PC-9 (cell line): Measurements from ENCODE around the gene HLA-C. TPM values are rescaled to one million over a fixed set of nuclear protein-coding genes. Genes with fewer than 3 reads are reported as not detected.
"Not testable (repeated sequence)": the region's sequence is repeated elsewhere in the genome, so short reads cannot be mapped to it uniquely, and the experiment has no call there.

Source experiments
- BruUV-seq: library from RNA; stranded (reverse); fragments of 400-500 nt; replicated peaks from 2 replicates; lab custom pipeline; 2021; lab: Mats Ljungman, UMichigan
- CTCF ChIA-PET: fragments of 300-600 bp; sonication (Branson Sonifier 250); formaldehyde crosslinking; loops from one replicate; lab custom pipeline; 2022; ENCODE audit warnings: antibody characterized with exemption; lab: Charles Lee
- POLR2A ChIA-PET: fragments of 300-600 bp; sonication (Branson Sonifier 250); formaldehyde crosslinking; loops from one replicate; lab custom pipeline; 2022; ENCODE audit warnings: antibody characterized with exemption; ENCODE audit not compliant: unreplicated experiment; lab: Charles Lee
- DNase-seq, 2 experiments: peaks; one replicate each; pipeline versions ENCODE4 v3.0.0 to v3.0.0-alpha.2; 2015 to 2022; ENCODE audit warnings: mixed read lengths in 1 of 2
- H2AFZ ChIP-seq: fragments of 200-600 bp; sonication (generic); 2 replicates; pipeline ENCODE4 v1.8.1; 2017; ENCODE audit warnings: antibody characterized with exemption
- H3F3A ChIP-seq: fragments of 200-600 bp; sonication (generic); 2 replicates; pipeline ENCODE4 v1.8.1; 2017; ENCODE audit warnings: antibody characterized with exemption, mild to moderate bottlenecking, low read depth; ENCODE audit not compliant: insufficient read depth
- H3K27ac ChIP-seq: fragments of 200-600 bp; sonication (generic); 2 replicates; pipeline ENCODE4 v1.6.1; 2016; ENCODE audit warnings: mixed run types
- H3K27me3 ChIP-seq: fragments of 200-600 bp; sonication (generic); 2 replicates; pipeline ENCODE4 v1.6.1; 2016; ENCODE audit warnings: low read depth, mixed run types; ENCODE audit not compliant: insufficient read depth
- H3K36me3 ChIP-seq: fragments of 200-600 bp; sonication (generic); 2 replicates; pipeline ENCODE4 v1.6.1; 2016; ENCODE audit warnings: low read depth, mixed run types
- H3K4me1 ChIP-seq: fragments of 200-600 bp; sonication (generic); replicated peaks from 2 replicates; pipeline ENCODE4 v1.6.1; 2016; ENCODE audit warnings: mixed run types; ENCODE audit not compliant: insufficient read depth
- H3K4me2 ChIP-seq: fragments of 200-600 bp; sonication (generic); 2 replicates; pipeline ENCODE4 v1.6.1; 2017; ENCODE audit warnings: mixed run types
- H3K4me3 ChIP-seq: fragments of 200-600 bp; sonication (generic); 2 replicates; pipeline ENCODE4 v1.6.1; 2016; ENCODE audit warnings: mixed run types
- H3K79me2 ChIP-seq: fragments of 200-600 bp; sonication (generic); 2 replicates; pipeline ENCODE4 v1.6.1; 2017; ENCODE audit warnings: low read depth, mixed run types
- H3K9me2 ChIP-seq: fragments of 200-600 bp; sonication (generic); 2 replicates; pipeline ENCODE4 v1.8.1; 2017; ENCODE audit warnings: mild to moderate bottlenecking; ENCODE audit not compliant: insufficient read depth
- H3K9me3 ChIP-seq: fragments of 200-600 bp; sonication (generic); 2 replicates; pipeline ENCODE4 v1.8.1; 2016; ENCODE audit warnings: low read depth; ENCODE audit not compliant: insufficient read depth
- H4K20me1 ChIP-seq: fragments of 200-600 bp; sonication (generic); 2 replicates; pipeline ENCODE4 v1.8.1; 2017; ENCODE audit not compliant: insufficient read depth
- CTCF ChIP-seq: fragments of 200-600 bp; sonication (generic); conservative IDR thresholded peaks from 2 replicates; pipeline ENCODE4 v1.6.1; 2017; ENCODE audit warnings: mixed run types, antibody characterized with exemption, mild to moderate bottlenecking, moderate library complexity
- EZH2 ChIP-seq: fragments of 200-600 bp; sonication (generic); IDR thresholded peaks from 2 replicates; pipeline ENCODE4 v1.8.0; 2017; ENCODE audit warnings: antibody characterized with exemption, low read depth
- intact Hi-C: fragments of 100-400 bp; cut with micrococcal nuclease; formaldehyde crosslinking; loops from one replicate; pipeline ENCODE4 v1.10.0; 2022; ENCODE audit not compliant: unreplicated experiment
- total RNA-seq: library from RNA; stranded (reverse); gene quantifications from 2 replicates; pipeline ENCODE4 v1.2.3, GENCODE V29; 2021

The HLA-C gene
- total RNA-seq, 1 experiment from 2014 or later = 305 TPM

GRCh38 chr6:31266567-31267360, 5.1 kb downstream of the HLA-C start:
- no peak for TF ChIP-seq CTCF
- no peak for TF ChIP-seq EZH2

GRCh38 chr6:31265926-31266325, 6.0 kb downstream of the HLA-C start:
- no peaks in the 10 kb centered on the region for H3K9me2 ChIP-seq
- no peak overlapping the region for H2AFZ ChIP-seq
- H3K4me2 ChIP-seq = no peak overlapping the region
- H3K79me2 ChIP-seq = no peaks in the 10 kb centered on the region
- no peaks in the 10 kb centered on the region for H4K20me1 ChIP-seq
- ChIA-PET POLR2A (no interaction called here), CTCF (no interaction called here)
- H3K4me3 ChIP-seq = no peak overlapping the region
- TF ChIP-seq CTCF (no peak), EZH2 (no peak)
- H3K4me1 ChIP-seq = no peaks in the 10 kb centered on the region
- no TSS peak for BruUV-seq
- H3K27ac ChIP-seq = no peak overlapping the region
- no peaks in the 10 kb centered on the region for H3K27me3 ChIP-seq
- peaks cover 4% of the 10 kb centered on the region; the same call in 1 of the 2 replicates for H3K9me3 ChIP-seq
- H3K36me3 ChIP-seq = no peaks in the 10 kb centered on the region
- no peaks in the 10 kb centered on the region for H3F3A ChIP-seq
- DNase-seq = no peak
- intact Hi-C loops = no loop called here

More at GRCh38 chr6:31266567-31267360, 5.1 kb downstream of the HLA-C start:
- Histone ChIP-seq H3K4me3 (no peak overlapping the region), H3K9me3 (peaks cover 4% of the 10 kb centered on the region; the same call in 1 of the 2 replicates), H3K9me2 (no peaks in the 10 kb centered on the region), H4K20me1 (no peaks in the 10 kb centered on the region), H3K36me3 (no peaks in the 10 kb centered on the region), H3K27ac (no peak overlapping the region), H3K4me1 (no peaks in the 10 kb centered on the region), H3F3A (no peaks in the 10 kb centered on the region), H2AFZ (no peak overlapping the region), H3K27me3 (no peaks in the 10 kb centered on the region), H3K79me2 (no peaks in the 10 kb centered on the region), H3K4me2 (no peak overlapping the region)
- ChIA-PET CTCF (no interaction called here), POLR2A (no interaction called here)
- BruUV-seq = no TSS peak
- DNase-seq = no peak
- intact Hi-C loops = no loop called here

- H3K27ac ChIP-seq, CTCF ChIA-PET, H3K4me1 ChIP-seq, H3K9me3 ChIP-seq, H3F3A ChIP-seq, H3K9me2 ChIP-seq, POLR2A ChIA-PET, H3K4me3 ChIP-seq, BruUV-seq, H3K79me2 ChIP-seq, H2AFZ ChIP-seq, DNase-seq, H3K4me2 ChIP-seq, H3K27me3 ChIP-seq, H4K20me1 ChIP-seq, H3K36me3 ChIP-seq, intact Hi-C loops: not testable (repeated sequence)
Observed at GRCh38 chr6:31263346-31263933, 8.5 kb downstream of the HLA-C start.

GRCh38 chr6:31259995-31260394, 11.9 kb downstream of the HLA-C start:
- H3F3A ChIP-seq, H3K4me2 ChIP-seq, H2AFZ ChIP-seq, DNase-seq, POLR2A ChIA-PET, BruUV-seq, H3K4me3 ChIP-seq, H3K79me2 ChIP-seq, H3K36me3 ChIP-seq, intact Hi-C loops, H3K27ac ChIP-seq, CTCF ChIA-PET, H3K9me2 ChIP-seq, H3K4me1 ChIP-seq, H3K9me3 ChIP-seq, H3K27me3 ChIP-seq, H4K20me1 ChIP-seq: not testable (repeated sequence)
